Natural killer cell (primary cell): ENCODE results near the gene KLF5. TPM values are rescaled to one million over a fixed set of nuclear protein-coding genes. Genes with fewer than 3 reads are reported as not detected.

Experiments used
- ATAC-seq, 3 donors: fragments of 150-1000 bp in 2 of 3; fragments of 200-7000 bp in 1 of 3; cut with Tn5 transposase; 1 replicate in 1 of 3; 2 replicates in 2 of 3; pipeline ENCODE4 v1.10.0; 2021; ENCODE audit warnings: mild to moderate bottlenecking in 2 of 3, moderate library complexity in 2 of 3
- DNase-seq, 2 donors: peaks; one replicate each; pipeline versions ENCODE4 v3.0.0 to v3.0.0-alpha.2; 2013 to 2021; ENCODE audit warnings: mixed read lengths in 1 of 2
- H3K27ac ChIP-seq: one replicate; pipeline ENCODE4 v1.5.1; 2013; ENCODE audit warnings: mild to moderate bottlenecking, low read length
- H3K27me3 ChIP-seq: one replicate; pipeline ENCODE4 v1.6.1; 2013; ENCODE audit warnings: low read length; ENCODE audit not compliant: control insufficient read depth, insufficient read depth
- H3K36me3 ChIP-seq: one replicate; pipeline ENCODE4 v1.6.1; 2013; ENCODE audit warnings: low read length; ENCODE audit not compliant: control insufficient read depth, insufficient read depth
- H3K4me1 ChIP-seq: one replicate; pipeline ENCODE4 v1.6.1; 2013; ENCODE audit warnings: low read length; ENCODE audit not compliant: control insufficient read depth, insufficient read depth
- H3K4me3 ChIP-seq: one replicate; pipeline ENCODE4 v1.5.1; 2013; ENCODE audit warnings: low read length
- H3K9me3 ChIP-seq: one replicate; pipeline ENCODE4 v1.6.1; 2013; ENCODE audit warnings: low read length; ENCODE audit not compliant: control insufficient read depth, insufficient read depth
- H3K27ac Mint-ChIP-seq, 2 donors: one replicate each; pipeline ENCODE4 v1.8.0; 2022; ENCODE audit warnings: mild to moderate bottlenecking in 2 of 2, mixed read lengths in 2 of 2, moderate library complexity in 1 of 2
- H3K27me3 Mint-ChIP-seq, 2 donors: one replicate each; pipeline ENCODE4 v1.8.0; 2022; ENCODE audit warnings: low read depth in 2 of 2, mixed read lengths in 2 of 2
- H3K36me3 Mint-ChIP-seq: one replicate; pipeline ENCODE4 v1.8.0; 2022; ENCODE audit warnings: mixed read lengths
- H3K4me1 Mint-ChIP-seq, 2 donors: one replicate each; pipeline ENCODE4 v1.8.0; 2022; ENCODE audit warnings: mixed read lengths in 2 of 2
- H3K4me3 Mint-ChIP-seq: one replicate; pipeline ENCODE4 v1.8.0; 2022; ENCODE audit warnings: mild to moderate bottlenecking, moderate library complexity, mixed read lengths
- H3K9me3 Mint-ChIP-seq, 2 donors: one replicate each; pipeline ENCODE4 v1.8.0; 2022; ENCODE audit warnings: mixed read lengths in 2 of 2
- WGBS: methylation state at CpG from one replicate; pipeline ENCODE4 v1.1.7; 2013; ENCODE audit warnings: missing lambda C conversion rate; ENCODE audit not compliant: insufficient coverage; 5-methylcytosine and 5-hydroxymethylcytosine counted together
- intact Hi-C: fragments of 100-400 bp; cut with micrococcal nuclease; formaldehyde crosslinking; loops from one replicate; pipeline ENCODE4 v1.14.2; 2022
- total RNA-seq, 4 donors: library from RNA; stranded (reverse); fragments of 120-200 nt in 1 of 4; gene quantifications; one replicate each; pipeline versions ENCODE4 v1.2.3 to v1.2.4, GENCODE V29; 2013 to 2022
- TF ChIP-seq, protein P1 (sequence below): fragments of 200-600 bp; IDR thresholded peaks from one replicate; pipeline ENCODE4 v1.8.0; 2022; ENCODE audit warnings: antibody characterized with exemption

KLF5 gene
- total RNA-seq, 3 donors from 2014 or later (not counting 1 experiment from before 2014, with no cell fraction given) = 1.2 to 48.5 (median 2.0) TPM

DNA sequence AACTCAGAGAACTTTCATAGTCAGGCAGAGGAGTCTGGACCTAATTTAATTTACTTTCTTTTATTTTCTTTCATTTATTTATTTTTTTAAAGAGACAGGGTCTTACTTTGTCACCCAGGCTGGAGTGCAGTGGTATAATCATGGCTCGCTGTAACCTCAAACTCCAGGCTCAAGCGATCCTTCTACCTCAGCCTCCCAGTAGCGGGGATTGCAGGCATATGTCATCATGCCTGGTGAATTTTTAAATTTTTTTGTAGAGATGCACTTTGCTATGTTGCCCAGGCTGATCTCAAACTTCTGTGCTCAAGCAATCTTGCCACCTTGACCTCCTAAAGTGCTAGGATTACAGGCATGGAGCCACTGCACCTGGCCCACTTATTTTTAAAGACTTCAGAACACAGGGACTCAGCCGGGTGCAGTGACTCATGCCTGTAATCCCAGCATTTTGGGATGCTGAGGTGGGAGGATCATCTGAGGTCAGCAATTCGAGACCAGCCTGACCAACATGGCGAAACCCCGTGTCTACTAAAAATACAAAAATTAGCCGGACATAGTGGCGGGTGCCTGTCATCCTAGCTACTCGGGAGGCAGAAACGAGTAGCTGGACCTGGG lies 50.6 kb downstream of the KLF5 start:
- H3K27me3 Mint-ChIP-seq = peaks cover 0 to 9% of the 10 kb centered on the region in 2 donors
- H3K9me3 Mint-ChIP-seq = no peaks in the 10 kb centered on the region
- H3K36me3 Mint-ChIP-seq = no peaks in the 10 kb centered on the region
- H3K36me3 ChIP-seq = no peaks in the 10 kb centered on the region
- DNase-seq (no peak), ATAC-seq (no peak)
- no peak overlapping the region for H3K27ac ChIP-seq
- H3K27ac Mint-ChIP-seq = no peak overlapping the region
- H3K4me3 Mint-ChIP-seq = no peak overlapping the region
- H3K4me1 Mint-ChIP-seq = no peaks in the 10 kb centered on the region
- 98% methylated on average over 10 of the region's 11 CpGs for WGBS
- H3K4me1 ChIP-seq = no peaks in the 10 kb centered on the region
- H3K4me3 ChIP-seq = no peak overlapping the region
- no peaks in the 10 kb centered on the region for H3K9me3 ChIP-seq
- intact Hi-C loops = no loop called here
- H3K27me3 ChIP-seq = no peaks in the 10 kb centered on the region
- TF ChIP-seq, protein P1, sequence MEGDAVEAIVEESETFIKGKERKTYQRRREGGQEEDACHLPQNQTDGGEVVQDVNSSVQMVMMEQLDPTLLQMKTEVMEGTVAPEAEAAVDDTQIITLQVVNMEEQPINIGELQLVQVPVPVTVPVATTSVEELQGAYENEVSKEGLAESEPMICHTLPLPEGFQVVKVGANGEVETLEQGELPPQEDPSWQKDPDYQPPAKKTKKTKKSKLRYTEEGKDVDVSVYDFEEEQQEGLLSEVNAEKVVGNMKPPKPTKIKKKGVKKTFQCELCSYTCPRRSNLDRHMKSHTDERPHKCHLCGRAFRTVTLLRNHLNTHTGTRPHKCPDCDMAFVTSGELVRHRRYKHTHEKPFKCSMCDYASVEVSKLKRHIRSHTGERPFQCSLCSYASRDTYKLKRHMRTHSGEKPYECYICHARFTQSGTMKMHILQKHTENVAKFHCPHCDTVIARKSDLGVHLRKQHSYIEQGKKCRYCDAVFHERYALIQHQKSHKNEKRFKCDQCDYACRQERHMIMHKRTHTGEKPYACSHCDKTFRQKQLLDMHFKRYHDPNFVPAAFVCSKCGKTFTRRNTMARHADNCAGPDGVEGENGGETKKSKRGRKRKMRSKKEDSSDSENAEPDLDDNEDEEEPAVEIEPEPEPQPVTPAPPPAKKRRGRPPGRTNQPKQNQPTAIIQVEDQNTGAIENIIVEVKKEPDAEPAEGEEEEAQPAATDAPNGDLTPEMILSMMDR = no peak

DNA sequence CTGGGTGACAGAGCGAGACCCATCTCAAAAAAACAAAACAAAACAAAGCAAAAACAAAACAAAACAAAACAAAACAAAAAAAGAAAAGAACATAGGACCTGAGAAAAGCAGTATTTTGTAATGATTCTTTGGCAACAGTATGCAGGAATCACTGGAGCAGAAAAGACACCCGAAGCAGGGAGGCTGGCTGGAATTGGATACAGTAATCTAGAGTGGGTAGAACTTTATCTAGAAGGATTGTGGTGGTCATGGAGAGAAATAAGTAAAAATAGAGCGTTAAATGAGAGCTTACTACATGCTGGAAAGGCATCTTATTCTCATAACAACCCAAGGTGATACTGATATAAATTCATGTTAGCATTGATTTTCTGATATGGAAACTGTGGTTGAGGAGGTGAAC lies 51.2 kb downstream of the KLF5 start:
- Mint-ChIP-seq H3K27me3 (peaks cover 0 to 9% of the 10 kb centered on the region in 2 donors), H3K4me1 (no peaks in the 10 kb centered on the region), H3K27ac (no peak overlapping the region), H3K9me3 (no peaks in the 10 kb centered on the region), H3K36me3 (no peaks in the 10 kb centered on the region), H3K4me3 (no peak overlapping the region)
- H3K4me1 ChIP-seq = no peaks in the 10 kb centered on the region
- no peak for DNase-seq
- intact Hi-C loops = no loop called here
- TF ChIP-seq, protein P1 = no peak
- H3K9me3 ChIP-seq = no peaks in the 10 kb centered on the region
- H3K4me3 ChIP-seq = no peak overlapping the region
- no peak for ATAC-seq
- 77% methylated on average over 1 of the region's 3 CpGs for WGBS
- no peaks in the 10 kb centered on the region for H3K36me3 ChIP-seq
- no peak overlapping the region for H3K27ac ChIP-seq
- H3K27me3 ChIP-seq = no peaks in the 10 kb centered on the region

DNA sequence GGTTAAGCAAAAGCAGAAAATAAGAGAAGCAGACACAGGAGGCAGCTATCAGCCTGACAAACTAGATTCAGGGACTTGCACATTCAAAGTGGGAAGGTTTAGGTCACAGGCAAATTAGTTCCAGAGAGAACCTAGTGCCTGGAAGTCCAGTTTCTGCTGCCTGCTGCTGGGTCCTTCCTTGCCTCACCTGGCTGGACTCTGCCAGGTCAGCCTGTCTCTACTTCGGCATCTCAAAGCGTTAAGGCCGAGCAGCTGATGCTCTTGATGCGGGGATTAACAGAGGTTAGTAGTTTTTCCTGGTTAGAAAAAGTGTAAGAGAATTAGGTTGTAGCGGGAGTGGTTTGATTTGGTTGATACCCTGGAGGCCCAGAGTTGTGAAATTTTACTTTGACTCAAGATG lies 52.0 kb downstream of the KLF5 start:
- Histone ChIP-seq H3K4me3 (no peak overlapping the region), H3K27me3 (no peaks in the 10 kb centered on the region), H3K27ac (no peak overlapping the region), H3K36me3 (no peaks in the 10 kb centered on the region), H3K9me3 (no peaks in the 10 kb centered on the region), H3K4me1 (no peaks in the 10 kb centered on the region)
- H3K27me3 Mint-ChIP-seq = peaks cover 0 to 9% of the 10 kb centered on the region in 2 donors
- H3K9me3 Mint-ChIP-seq = no peaks in the 10 kb centered on the region
- TF ChIP-seq, protein P1 = no peak
- 91% methylated on average over 5 of the region's 5 CpGs for WGBS
- ATAC-seq (no peak), DNase-seq (no peak)
- H3K27ac Mint-ChIP-seq = no peak overlapping the region
- no peaks in the 10 kb centered on the region for H3K4me1 Mint-ChIP-seq
- no peak overlapping the region for H3K4me3 Mint-ChIP-seq
- no peaks in the 10 kb centered on the region for H3K36me3 Mint-ChIP-seq
- intact Hi-C loops = no loop called here

DNA sequence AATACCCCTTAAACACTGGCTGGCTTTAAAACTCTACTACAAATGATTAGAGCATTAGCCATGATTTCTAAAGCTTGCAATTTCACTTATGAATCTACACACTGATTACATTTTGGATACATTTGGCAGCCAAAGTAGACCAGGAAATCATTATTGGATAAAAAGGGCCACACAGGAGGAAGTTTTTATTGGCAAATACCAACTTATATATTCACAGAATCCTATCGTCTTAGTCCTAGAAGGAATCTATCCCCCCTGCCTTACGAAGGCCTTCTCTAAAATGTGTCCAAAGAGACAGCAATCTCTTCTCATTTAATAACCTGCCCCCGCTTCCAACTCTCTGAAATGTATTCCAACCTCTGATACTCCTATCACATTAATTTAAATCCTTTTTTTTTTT lies 52.5 kb downstream of the KLF5 start:
- no peak overlapping the region for H3K4me3 Mint-ChIP-seq
- H3K27ac ChIP-seq = no peak overlapping the region
- H3K36me3 ChIP-seq = no peaks in the 10 kb centered on the region
- 88% methylated on average over 3 of the region's 3 CpGs for WGBS
- intact Hi-C loops = no loop called here
- H3K36me3 Mint-ChIP-seq = no peaks in the 10 kb centered on the region
- DNase-seq (no peak), ATAC-seq (no peak)
- H3K9me3 Mint-ChIP-seq = no peaks in the 10 kb centered on the region
- TF ChIP-seq, protein P1 = no peak
- H3K27ac Mint-ChIP-seq = no peak overlapping the region
- no peaks in the 10 kb centered on the region for H3K27me3 ChIP-seq
- H3K9me3 ChIP-seq = no peaks in the 10 kb centered on the region
- peaks cover 0 to 9% of the 10 kb centered on the region in 2 donors for H3K27me3 Mint-ChIP-seq
- H3K4me3 ChIP-seq = no peak overlapping the region
- no peaks in the 10 kb centered on the region for H3K4me1 Mint-ChIP-seq
- H3K4me1 ChIP-seq = no peaks in the 10 kb centered on the region
